GM12878 (cell line): ENCODE data around the gene ATP2C1.

Experiments
- CBX3 ChIP-seq: fragments of 200-600 bp; sonication (generic); IDR thresholded peaks from 2 replicates; pipeline ENCODE4 v1.6.1; 2016; ENCODE audit warnings: low read depth, borderline replicate concordance
- EZH2 ChIP-seq: IDR thresholded peaks from 2 replicates; pipeline ENCODE4 v1.6.1; 2012; ENCODE audit warnings: low read depth, mild to moderate bottlenecking, control low read depth, inconsistent platforms, low read length, borderline replicate concordance; ENCODE audit not compliant: control insufficient read depth
- MEF2A ChIP-seq: IDR thresholded peaks from 2 replicates; pipeline ENCODE4 v1.6.1; 2011; ENCODE audit warnings: low read depth, mild to moderate bottlenecking, low read length, moderate library complexity; ENCODE audit not compliant: insufficient read depth
- POLR2A ChIP-seq: IDR thresholded peaks from 2 replicates; pipeline ENCODE4 v1.6.1; 2011; ENCODE audit warnings: low read depth, mild to moderate bottlenecking, low read length
- RAD51 ChIP-seq: fragments of 450-650 bp; IDR thresholded peaks from 2 replicates; pipeline ENCODE4 v1.6.1; 2016; ENCODE audit warnings: moderate library complexity, mild to moderate bottlenecking, inconsistent platforms
- REST ChIP-seq: IDR thresholded peaks from 2 replicates; pipeline ENCODE4 v1.6.1; 2012; ENCODE audit warnings: mild to moderate bottlenecking, low read depth, low read length
- YY1 ChIP-seq: IDR thresholded peaks from 2 replicates; pipeline ENCODE4 v1.6.1; 2011; ENCODE audit warnings: low read depth, mild to moderate bottlenecking, low read length
- TF ChIP-seq, protein P1 (sequence below): fragments of 450-650 bp; formaldehyde crosslinking; IDR thresholded peaks from 2 replicates; pipeline ENCODE4 v1.5.0; 2022; ENCODE audit warnings: mild to moderate bottlenecking, missing genetic modification characterization
- TF ChIP-seq, protein P2 (sequence below), 3 experiments: IDR thresholded peaks in 2 of 3; conservative IDR thresholded peaks in 1 of 3; 2 replicates each; pipeline ENCODE4 v1.5.1; 2011; ENCODE audit warnings: low read depth in 3 of 3, low read length in 3 of 3, mild to moderate bottlenecking in 3 of 3, control low read depth in 2 of 3, moderate library complexity in 2 of 3, inconsistent platforms in 1 of 3, mixed read lengths in 1 of 3; ENCODE audit not compliant: control insufficient read depth in 2 of 3, insufficient read depth in 1 of 3; ENCODE audit errors: extremely low read depth in 1 of 3
- TF ChIP-seq, protein P3 (sequence below): fragments of 450-650 bp; formaldehyde crosslinking; IDR thresholded peaks from 2 replicates; pipeline ENCODE4 v1.4.0; 2020; ENCODE audit warnings: mild to moderate bottlenecking, moderate library complexity
- TF ChIP-seq, protein P4 (sequence below): IDR thresholded peaks from 2 replicates; pipeline ENCODE4 v1.6.1; 2012; ENCODE audit warnings: low read length, inconsistent platforms

DNA sequence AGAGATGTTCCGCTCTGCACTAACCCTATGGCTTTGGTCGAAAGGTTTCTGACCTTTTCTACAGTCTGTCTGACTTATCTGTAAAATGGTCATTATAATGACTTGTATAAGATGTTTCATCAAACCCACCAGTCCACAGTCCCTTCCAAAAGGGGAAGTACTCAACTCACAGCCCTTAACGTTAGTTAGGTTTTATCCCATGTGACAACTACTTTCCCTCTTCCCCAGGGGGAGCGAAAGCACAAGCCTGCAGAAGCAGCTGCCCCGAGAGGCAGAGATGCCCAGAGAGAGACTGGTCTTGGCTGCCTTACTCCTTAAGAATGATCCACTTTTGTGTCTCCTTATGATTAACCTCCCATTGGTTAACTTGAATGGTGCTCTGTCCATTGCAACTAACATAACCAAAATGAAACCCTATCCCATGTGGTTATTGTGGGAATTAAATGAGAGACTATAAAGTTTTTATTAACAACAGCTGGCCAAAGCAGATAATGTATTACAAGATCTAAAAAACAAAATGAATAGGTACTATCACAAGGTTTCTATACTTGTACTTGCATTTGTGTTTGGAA is 126.3 kb downstream of the ATP2C1 start:
- TF ChIP-seq EZH2 (no peak), CBX3 (no peak), POLR2A (no peak), RAD51 (no peak), REST (no peak), MEF2A (no peak), YY1 (no peak)
- TF ChIP-seq, protein P1, sequence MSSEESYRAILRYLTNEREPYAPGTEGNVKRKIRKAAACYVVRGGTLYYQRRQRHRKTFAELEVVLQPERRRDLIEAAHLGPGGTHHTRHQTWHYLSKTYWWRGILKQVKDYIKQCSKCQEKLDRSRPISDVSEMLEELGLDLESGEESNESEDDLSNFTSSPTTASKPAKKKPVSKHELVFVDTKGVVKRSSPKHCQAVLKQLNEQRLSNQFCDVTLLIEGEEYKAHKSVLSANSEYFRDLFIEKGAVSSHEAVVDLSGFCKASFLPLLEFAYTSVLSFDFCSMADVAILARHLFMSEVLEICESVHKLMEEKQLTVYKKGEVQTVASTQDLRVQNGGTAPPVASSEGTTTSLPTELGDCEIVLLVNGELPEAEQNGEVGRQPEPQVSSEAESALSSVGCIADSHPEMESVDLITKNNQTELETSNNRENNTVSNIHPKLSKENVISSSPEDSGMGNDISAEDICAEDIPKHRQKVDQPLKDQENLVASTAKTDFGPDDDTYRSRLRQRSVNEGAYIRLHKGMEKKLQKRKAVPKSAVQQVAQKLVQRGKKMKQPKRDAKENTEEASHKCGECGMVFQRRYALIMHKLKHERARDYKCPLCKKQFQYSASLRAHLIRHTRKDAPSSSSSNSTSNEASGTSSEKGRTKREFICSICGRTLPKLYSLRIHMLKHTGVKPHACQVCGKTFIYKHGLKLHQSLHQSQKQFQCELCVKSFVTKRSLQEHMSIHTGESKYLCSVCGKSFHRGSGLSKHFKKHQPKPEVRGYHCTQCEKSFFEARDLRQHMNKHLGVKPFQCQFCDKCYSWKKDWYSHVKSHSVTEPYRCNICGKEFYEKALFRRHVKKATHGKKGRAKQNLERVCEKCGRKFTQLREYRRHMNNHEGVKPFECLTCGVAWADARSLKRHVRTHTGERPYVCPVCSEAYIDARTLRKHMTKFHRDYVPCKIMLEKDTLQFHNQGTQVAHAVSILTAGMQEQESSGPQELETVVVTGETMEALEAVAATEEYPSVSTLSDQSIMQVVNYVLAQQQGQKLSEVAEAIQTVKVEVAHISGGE (CRISPR knock-in tag): no peak
- TF ChIP-seq, protein P2, sequence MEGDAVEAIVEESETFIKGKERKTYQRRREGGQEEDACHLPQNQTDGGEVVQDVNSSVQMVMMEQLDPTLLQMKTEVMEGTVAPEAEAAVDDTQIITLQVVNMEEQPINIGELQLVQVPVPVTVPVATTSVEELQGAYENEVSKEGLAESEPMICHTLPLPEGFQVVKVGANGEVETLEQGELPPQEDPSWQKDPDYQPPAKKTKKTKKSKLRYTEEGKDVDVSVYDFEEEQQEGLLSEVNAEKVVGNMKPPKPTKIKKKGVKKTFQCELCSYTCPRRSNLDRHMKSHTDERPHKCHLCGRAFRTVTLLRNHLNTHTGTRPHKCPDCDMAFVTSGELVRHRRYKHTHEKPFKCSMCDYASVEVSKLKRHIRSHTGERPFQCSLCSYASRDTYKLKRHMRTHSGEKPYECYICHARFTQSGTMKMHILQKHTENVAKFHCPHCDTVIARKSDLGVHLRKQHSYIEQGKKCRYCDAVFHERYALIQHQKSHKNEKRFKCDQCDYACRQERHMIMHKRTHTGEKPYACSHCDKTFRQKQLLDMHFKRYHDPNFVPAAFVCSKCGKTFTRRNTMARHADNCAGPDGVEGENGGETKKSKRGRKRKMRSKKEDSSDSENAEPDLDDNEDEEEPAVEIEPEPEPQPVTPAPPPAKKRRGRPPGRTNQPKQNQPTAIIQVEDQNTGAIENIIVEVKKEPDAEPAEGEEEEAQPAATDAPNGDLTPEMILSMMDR (IDR thresholded peaks at IDR 0.05 in 2 of 3, conservative IDR thresholded peaks at IDR 0.05 in 1 of 3; ENCODE audit: control insufficient read depth in 2 of 3, extremely low read depth in 1 of 3, insufficient read depth in 1 of 3, low read depth in 3 of 3, low read length in 3 of 3): no peak
- TF ChIP-seq, protein P3, sequence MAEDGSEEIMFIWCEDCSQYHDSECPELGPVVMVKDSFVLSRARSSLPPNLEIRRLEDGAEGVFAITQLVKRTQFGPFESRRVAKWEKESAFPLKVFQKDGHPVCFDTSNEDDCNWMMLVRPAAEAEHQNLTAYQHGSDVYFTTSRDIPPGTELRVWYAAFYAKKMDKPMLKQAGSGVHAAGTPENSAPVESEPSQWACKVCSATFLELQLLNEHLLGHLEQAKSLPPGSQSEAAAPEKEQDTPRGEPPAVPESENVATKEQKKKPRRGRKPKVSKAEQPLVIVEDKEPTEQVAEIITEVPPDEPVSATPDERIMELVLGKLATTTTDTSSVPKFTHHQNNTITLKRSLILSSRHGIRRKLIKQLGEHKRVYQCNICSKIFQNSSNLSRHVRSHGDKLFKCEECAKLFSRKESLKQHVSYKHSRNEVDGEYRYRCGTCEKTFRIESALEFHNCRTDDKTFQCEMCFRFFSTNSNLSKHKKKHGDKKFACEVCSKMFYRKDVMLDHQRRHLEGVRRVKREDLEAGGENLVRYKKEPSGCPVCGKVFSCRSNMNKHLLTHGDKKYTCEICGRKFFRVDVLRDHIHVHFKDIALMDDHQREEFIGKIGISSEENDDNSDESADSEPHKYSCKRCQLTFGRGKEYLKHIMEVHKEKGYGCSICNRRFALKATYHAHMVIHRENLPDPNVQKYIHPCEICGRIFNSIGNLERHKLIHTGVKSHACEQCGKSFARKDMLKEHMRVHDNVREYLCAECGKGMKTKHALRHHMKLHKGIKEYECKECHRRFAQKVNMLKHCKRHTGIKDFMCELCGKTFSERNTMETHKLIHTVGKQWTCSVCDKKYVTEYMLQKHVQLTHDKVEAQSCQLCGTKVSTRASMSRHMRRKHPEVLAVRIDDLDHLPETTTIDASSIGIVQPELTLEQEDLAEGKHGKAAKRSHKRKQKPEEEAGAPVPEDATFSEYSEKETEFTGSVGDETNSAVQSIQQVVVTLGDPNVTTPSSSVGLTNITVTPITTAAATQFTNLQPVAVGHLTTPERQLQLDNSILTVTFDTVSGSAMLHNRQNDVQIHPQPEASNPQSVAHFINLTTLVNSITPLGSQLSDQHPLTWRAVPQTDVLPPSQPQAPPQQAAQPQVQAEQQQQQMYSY: no peak
- TF ChIP-seq, protein P4, sequence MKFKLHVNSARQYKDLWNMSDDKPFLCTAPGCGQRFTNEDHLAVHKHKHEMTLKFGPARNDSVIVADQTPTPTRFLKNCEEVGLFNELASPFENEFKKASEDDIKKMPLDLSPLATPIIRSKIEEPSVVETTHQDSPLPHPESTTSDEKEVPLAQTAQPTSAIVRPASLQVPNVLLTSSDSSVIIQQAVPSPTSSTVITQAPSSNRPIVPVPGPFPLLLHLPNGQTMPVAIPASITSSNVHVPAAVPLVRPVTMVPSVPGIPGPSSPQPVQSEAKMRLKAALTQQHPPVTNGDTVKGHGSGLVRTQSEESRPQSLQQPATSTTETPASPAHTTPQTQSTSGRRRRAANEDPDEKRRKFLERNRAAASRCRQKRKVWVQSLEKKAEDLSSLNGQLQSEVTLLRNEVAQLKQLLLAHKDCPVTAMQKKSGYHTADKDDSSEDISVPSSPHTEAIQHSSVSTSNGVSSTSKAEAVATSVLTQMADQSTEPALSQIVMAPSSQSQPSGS: no peak
